ENCODE data around the gene NAGA.

GRCh38 chr22:42064629-42065028 lies 6.0 kb downstream of the NAGA start:
- TF ChIP-seq CTCF (IDR thresholded peaks at IDR 0.05) = no peak
- no peak for TF ChIP-seq EP300 (IDR thresholded peaks at IDR 0.05)
- TF ChIP-seq POLR2AphosphoS5 (IDR thresholded peaks at IDR 0.05) = no peak
- no peak for TF ChIP-seq POLR2A (IDR thresholded peaks at IDR 0.05; ENCODE audit: low read depth)

All from esophagus muscularis mucosa (tissue), 4 donors.